HG03342 (cell line): ENCODE data around the gene INSR.
A peak's percentile ranks its signal among the peaks of the same experiment; 100 is the strongest.
"Not testable (repeated sequence)": the region's sequence is repeated elsewhere in the genome, so short reads cannot be mapped to it uniquely, and the experiment has no call there.

ENCODE experiments used
- ATAC-seq: cut with Tn5 transposase; IDR thresholded peaks from one replicate; pipeline ENCODE4 v1.9.1; 2021; ENCODE audit warnings: mild to moderate bottlenecking, moderate library complexity; ENCODE audit not compliant: unreplicated experiment

Gene INSR

DNA sequence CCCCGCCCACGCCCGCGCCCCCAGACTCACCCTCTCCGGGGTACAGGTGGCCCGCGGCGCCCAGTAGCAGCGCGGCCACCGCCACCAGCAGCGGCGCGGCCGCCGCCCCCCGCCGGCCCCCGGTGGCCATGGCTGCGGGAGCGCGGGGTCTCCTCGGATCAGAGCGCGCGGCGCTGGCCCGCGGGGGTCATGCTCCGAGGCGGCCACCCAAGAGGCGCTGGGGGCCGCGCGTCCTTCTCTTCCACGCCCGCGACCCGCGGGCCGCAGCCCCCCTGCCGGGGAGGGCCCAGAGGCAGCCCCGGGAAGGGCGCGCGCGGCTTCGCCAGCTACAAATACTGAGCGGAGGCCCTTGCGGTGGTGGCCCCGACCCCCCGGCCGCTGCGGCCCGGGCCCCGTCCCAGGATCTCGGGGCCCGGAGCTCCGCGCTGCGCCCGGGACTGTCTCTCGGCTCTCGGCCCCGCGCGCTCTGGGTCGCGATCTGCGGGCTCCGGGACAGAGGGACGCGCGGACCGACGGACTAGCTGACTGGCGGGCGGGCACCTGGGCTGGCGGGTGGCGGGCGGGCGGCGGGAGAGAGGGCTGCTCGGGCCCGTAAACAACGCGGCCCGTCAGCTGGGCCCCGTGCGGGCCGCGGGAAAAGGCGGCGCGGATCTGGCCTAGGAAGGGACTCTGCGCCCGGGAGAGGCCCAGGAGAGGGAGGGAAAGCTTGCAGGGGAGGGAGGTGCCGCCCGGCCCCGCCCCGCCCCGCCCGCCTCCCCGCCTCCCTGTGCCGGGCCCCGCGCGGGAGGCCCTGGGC lies at the start of gene INSR:
Gene INSR, minus strand, starts transcription at position 653 of the 796 bp plus-strand sequence. Its CDS starts 523 bp downstream, at position 130.
- peak; percentile 57 for ATAC-seq

DNA sequence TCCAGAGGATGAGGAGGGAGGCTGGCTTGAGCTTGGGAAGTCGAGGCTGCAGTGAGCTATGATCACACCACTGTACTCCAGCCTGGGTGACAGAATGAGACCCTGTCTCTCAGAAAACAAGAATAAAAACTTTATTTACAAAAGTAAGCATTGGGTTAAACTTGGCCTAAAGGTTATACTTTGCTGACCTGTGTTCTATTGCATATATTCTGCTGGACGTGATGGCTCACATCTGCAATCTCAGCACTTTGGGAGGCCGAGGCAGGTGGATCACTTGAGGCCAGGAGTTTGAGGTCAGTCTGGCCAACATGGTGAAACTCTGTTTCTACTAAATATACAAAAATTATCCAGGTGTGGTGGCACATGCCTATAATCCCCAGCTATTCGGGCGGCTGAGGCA lies 47.9 kb upstream of the INSR start:
- ATAC-seq: no peak

DNA sequence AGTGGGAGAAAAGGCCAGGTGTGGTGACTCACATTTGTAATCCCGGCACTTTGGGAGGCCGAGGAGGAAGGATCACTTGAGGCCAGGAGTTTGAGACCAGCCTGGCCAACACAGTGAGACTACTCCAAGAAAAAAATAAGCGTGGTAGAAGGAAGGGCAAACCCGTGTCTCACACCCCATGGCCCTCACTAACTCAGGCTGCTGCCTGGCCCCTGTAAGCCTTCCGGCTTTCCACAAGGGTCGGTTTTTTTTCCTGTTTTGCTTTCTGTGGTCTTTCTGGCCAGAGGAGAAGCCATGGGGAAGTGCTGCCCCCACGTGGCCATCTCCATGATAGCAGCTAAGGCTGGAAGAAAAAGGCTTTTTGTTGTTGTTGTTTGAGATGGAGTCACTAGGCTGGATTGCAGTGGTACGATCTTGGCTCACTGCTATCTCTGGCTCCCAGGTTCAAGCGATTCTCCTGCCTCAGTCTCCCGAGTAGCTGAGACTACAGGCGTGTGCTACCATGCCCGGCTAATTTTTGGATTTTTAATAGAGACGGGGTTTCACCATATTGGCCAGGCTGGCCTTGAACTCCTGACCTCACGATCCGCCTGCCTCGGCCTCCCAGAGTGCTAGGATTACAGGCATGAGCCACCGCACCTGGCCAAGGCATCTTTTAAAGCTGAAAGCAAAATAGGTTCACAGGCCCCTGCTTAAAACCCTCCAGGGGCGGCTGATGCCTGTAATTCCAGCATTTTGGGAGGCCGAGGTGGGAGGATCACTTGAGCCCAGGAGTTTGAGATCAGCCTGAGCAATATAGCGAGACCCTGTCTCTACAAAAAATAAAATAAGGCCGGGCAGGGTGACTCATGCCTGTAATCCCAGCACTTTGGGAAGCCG lies 47.0 kb upstream of the INSR start:
- no peak for ATAC-seq

DNA sequence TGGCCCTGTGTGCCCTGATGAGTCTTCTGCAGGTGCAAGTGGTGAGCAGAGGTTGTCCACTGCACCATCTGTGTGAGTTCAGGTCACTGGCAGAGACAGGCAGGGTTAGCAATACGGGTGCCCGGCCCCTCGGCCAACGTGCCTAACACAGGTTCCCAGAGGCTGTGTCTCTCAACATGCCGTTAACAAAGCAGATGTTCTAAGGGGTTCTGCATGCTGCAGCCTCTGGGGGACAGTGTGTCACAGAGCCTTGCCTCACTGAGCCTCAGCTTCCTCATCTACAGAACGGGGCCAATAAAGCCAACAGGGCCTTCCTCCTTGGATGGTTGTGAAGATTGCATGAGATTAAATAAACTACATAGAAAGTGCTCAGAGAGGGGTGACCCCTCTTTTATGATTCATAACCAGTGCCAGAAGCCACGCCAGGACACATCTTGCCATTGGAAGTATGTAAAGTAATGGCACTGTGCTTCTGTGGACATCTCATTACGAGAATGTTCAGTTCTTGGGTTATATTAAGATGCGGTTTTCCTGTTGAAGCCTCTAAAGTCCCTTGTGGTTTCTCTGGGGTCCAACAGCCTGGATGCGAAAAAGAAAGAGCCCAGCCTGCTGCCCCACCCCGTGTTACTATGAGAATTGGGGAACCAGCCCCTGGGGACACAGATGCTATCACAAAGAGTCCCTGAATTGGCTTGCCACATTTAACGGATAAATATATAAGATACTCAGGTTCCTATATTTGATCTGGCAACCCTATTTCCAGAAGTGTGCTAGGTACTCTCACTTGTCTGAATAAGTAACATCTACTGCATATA lies 43.4 kb upstream of the INSR start:
- ATAC-seq: peak; percentile 73

DNA sequence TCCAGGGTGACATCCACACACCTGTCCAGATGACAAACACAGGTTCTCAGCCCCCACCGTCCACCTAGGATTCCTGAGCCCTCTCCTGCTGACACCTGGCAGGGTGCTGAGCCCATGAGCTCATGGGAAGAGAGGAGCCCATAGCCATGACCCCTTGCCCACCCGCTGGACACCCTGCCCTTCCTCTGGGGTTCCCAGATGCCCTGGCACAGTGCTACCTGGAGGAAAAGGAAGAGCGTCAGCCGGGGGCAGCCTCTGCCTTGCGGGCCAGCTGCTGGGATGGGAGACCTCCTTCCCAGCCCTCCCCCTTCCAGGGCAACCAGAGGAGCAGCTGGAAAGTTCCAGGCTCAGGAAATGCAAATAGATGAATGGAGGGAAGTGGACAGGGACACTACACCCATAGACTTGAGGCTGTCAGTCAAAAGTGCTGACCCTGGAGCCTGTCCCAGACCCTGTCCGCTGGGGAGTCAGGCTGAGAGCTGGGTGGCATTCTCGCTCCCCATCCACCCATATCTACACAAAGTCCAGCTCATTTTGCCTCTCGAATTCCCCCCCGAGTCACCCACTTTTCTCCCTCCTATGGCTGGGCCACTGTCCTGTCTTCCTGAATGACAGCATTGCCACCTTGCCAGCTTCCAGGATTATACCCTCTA lies 42.2 kb upstream of the INSR start:
- no peak for ATAC-seq

DNA sequence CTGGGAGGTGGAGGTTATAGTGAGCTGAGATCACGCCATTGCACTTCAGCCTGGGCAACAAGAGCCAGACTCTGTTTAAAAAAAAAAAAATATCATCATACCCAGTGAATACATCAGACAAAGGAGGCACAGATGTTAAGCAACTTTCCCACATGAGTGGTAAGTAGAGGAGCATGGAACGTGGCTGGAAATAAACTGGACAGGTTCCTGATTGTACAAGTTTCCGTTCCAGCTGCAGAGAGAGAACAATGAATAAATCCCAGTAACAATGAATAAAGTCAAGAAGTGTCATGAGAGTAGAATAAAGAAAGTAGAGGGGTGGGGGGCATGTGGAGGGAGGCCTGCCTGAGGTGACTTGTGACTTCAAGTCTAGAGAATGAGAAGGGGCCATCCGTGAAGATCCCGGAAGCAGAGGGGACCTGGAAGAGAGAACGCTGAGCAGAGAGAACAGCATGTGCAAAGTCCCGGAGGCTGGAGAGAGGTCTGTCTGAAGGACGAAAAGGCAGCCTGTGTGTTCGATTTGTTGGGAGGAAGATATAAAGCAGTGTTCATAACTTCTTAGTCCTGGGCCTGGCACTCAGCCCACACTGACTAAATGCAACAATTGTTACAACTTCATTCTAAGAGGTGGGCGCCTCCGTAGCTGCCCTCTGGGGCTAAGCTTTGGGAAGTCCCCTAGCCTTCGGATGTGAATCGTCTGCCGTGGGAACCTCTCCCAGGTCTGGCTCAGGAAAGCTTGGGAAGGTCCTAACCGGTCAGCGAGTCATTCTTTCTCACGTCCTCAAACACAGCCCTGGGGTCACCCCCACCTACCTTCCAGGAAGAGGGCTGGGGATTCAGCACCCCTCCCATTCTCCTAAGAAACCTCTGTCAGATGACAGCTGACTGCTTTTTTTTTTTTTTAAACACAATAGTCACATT lies 39.2 kb upstream of the INSR start:
- no peak for ATAC-seq

DNA sequence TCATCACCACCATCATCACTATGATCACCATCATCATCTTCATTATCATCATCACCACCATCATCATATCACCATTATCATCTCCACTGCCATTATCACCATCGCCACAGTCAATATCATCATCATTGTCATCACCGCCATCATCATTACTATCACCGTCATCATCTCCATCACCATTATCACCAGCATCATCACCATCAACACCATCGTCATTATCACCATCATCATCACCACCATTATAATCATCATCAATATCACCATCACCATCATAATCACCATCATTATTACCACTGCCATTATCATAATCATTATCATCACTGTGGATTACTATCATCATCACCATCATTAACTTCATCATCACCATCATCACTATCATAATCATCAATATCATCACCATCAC lies 37.2 kb upstream of the INSR start:
- ATAC-seq: no peak

DNA sequence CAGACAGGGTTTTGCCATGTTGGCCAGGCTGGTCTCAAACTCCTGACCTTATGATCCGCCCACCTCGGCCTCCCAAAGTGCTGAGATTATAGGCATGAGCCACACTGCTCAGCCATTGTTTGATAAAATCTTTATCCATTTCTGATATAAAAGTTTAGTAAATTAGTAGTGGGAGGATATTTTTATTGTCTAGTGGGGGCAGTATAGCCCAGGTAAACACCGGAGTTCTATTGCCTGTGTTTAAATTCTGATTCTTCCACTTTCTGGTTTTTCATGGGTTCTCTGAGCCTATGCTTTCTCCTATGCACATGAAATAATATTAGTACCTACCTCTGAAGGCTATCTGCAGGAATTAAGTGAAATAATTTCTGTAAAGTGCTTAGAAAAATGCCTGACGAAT lies 34.4 kb upstream of the INSR start:
- ATAC-seq: no peak

DNA sequence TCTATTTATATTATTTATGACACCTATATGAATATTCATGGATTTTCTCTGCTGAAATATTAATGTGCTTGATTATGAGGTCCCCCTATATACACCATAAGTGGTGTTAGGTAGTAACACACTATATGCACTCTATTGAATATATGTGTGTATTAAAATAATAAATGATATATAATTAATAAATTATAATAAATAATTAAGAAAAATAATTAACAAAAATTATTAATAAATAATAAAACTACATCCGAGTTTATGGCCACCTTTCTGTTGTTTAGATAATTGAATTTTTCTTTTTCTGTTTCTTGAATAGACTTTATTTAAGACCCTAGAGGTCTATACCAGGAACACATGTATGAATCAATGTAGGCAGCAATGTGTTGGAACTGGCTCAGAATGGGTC lies 33.6 kb upstream of the INSR start:
- ATAC-seq: no peak

DNA sequence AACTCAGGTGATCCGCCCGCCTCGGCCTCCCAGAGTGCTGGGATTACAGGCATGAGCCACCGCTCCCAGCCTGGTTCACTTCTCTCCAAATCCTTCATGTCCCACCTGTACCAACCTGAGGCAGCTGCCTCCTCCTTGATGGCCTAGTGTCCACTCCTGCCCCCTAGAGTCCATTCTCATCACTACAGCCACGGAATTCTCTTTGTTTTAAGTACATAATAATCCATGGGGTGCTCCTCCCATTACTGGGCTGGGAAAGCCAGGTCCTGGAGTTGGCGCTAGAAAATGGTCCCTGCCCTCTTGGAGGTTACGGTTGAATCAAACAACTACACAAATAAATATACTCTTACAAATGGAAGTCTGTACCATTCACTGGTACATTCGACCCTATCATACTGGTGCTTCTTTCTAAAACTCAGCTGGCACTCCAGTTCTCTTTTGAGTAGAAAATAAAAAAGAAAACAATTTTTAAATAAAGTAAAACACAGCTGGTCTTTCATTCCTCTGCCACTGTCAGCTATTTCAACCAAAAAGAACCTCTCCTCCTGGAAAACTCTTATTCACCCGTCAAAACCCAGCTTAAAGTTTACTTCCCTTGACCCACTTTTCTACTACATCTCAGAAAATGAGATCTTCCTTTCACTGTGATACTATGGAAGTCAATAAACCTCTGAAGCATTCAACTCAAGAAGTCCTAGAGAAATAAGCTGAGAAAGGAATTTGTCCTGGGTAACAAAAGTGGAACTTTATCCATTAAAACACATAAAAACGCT lies 32.1 kb upstream of the INSR start:
- no peak for ATAC-seq

DNA sequence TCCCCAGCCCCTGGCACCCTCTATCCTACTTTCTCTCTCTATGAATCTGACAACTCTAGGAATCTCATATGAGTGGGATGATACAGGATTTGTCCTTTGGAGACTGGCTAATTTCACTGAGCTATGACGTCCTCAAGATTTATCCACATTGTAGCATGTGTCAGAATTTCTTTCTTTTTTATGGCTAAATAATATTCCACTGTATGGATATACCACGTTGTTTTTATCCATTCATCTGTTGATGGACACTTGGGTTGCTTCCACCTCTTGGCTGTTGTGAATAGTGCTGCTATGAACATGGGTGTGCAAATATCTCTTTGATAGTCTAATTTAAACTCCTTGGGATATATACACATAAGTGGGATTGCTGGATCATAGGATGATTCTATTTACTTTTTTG lies 24.0 kb upstream of the INSR start:
- ATAC-seq: no peak

DNA sequence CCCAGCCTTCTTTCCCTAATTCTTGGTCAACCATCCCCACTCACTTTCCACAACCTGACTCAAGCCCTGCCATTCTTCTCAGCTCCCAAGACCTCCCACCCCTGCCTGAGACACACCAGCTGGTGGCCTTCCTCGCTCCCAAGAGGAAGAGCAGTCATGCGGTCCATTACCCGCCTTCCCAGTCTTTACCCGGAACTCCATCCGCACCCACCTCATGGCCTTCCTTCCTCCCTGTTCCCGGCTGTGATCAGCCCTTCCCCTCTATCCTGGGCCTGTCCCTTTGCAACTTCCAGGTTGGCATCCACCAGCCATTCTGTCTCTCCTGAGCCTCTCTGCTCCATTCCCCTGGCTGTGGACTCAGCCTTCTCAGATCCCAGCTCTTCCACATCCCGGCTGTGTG lies 18.6 kb upstream of the INSR start:
- ATAC-seq: no peak

DNA sequence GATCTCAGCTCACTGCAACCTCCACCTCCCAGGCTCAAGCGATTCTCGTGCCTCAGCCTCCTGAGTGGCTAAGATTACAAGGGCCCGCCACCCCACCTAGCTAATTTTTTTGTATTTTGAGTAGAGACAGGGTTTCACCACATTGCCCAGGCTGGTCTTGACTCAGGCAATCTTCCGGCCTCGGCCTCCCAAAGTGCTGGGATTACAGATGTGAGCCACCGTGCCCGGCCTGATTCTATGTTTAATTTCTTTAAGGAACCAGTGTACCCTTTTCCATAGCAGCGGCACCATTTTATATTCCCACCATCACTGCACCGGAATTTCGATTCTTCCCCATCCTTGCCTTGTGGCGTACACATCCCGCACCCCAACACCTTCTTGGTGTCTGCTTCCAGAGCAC lies 17.7 kb upstream of the INSR start:
- no peak for ATAC-seq

DNA sequence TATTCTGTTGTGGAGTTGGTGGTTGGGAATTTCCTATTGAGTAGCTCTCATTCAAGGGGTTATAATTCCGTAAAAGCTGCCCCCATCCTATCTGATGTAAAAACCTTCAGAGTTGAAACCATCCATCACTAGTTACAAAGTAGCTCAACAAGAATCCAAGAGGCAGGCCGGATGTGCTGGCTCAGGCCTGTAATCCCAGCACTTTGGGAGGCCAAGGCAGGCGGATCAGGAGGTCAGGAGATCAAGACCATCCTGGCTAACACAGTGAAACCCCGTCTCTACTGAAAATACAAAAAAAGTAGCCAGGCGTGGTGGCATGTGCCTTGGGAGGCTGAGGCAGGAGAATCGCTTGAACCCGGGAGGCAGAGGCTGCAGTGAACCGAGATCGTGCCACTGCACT lies 14.1 kb upstream of the INSR start:
- ATAC-seq: not testable (repeated sequence)

DNA sequence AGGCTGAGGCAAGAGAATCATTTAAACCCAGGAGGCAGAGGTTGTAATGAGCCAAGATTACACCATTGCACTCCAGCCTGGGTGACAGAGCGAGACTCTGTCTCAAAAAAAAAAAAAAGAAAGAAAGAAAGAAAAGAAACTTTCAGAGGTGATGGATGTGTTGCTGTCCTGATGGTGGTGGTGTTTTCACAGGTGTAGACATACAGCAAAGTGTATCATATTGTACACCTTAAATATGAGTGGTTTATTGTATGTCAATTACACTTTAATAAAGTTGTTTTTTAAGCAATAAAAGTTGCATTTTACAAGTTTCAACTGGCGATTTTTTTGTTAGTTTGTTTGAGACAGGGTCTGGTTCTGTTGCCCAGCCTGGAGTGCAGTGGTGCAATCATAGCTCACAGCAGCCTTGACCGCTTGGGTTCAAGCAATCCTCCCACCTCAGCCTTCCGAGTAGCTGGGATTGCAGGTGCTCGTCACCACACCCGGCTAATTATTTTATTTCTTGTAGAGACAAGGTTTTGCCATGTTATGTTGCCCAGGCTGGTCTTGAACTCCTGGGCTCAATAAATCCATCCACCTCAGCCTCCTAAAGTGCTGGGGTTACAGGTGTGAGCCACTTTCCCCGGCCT lies 13.5 kb upstream of the INSR start:
- ATAC-seq: no peak

DNA sequence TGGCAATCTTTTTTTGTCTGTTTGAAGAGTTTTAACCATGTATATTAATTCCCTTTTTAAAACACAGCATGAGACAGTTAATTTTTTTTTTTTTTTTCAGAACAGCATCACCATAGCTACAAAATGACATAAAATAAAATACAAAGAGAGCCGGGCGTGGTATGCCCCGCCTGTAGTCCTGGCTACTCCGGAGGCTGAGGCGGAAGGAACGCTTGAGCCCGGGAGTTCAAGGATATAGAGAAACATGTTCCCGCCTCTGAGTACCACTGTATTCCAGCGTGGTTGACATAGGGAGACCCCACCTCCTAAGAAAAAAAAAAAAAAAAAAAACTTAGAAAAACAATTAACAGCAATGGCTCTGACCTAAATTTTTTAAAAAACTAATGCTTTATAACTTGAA lies 10.0 kb upstream of the INSR start:
- no peak for ATAC-seq

DNA sequence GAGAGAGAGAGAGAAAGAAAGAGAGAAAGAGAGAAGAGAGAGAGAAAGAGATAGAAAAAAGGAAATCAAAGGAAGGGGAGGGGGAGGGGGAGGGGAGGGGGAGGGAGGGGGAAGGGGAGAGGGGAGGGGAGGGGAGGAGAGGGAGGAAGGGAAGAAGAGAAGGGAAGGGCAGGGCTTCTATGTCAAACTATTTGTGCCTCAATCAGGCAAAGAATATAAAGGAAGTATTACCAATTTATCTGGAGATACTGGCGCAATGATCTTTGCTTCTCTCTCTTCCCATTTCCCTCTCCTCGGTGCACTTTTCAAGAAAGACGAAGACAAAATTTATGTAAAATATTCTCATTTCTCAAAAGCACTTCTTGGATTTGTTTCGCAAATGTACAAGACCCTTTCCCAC lies 9.3 kb upstream of the INSR start:
- no peak for ATAC-seq

DNA sequence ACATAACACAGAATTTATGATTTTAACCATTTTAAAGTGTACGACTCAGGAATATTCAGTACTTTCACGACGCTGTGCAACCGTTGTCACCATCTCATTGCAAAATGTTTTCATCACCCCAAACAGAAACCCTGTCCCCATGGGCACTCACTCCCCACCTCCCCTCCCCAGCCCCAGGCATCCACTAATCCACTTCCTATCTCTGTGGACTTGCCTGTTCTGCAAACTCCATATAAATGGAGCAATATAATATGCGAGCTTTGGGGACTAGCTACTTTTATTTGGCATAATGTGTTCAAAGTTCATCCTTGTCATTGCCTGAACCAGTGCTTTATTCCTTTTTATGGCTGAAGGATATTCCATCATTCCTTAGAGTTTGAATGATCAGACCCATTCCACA lies 7.3 kb upstream of the INSR start:
- no peak for ATAC-seq

DNA sequence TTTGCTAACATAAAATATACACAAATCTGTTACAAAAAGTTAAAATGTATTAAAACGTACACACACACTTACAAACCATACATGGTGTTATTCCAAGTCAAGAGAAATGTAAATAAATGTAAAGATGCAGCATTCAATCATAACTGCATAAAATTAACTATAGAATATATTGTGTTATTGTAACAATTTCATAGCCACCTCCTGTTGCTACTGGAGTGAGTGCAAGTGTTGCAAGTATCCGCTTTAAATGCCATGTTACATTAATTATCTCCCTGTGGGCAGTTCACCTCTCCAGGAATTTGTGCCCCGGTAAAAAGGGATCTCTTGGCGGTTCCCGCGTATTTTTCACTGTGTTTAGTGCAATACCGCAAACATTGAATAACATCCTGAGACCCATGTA lies 3.5 kb upstream of the INSR start:
- ATAC-seq: no peak
